ENCODE data around the gene PRR18.
"Not testable (repeated sequence)": the region's sequence is repeated elsewhere in the genome, so short reads cannot be mapped to it uniquely, and the experiment has no call there.

The PRR18 gene

GRCh38 chr6:166308033-166308768 lies at the start of gene PRR18:
PRR18 (minus strand) TSS chr6:166308392; CDS start chr6:166308142, 250 bp downstream.
- Mint-ChIP-seq H3K27me3 (ENCODE audit: low read depth) (peaks cover 54% of the 10 kb centered on the region), H3K4me3 (no peak within 1 kb of the TSS), H3K9me3 (no peaks in the 10 kb centered on the region), H3K4me1 (ENCODE audit: low read depth) (no peaks in the 10 kb centered on the region), H3K27ac (no peak within 1 kb of the TSS), H3K36me3 (ENCODE audit: low read depth) (no peaks in the 10 kb centered on the region)

GRCh38 chr6:166355552-166355951 lies 47.4 kb upstream of the PRR18 start:
- Mint-ChIP-seq H3K27ac (no peak overlapping the region), H3K27me3 (ENCODE audit: low read depth) (peaks cover 69% of the 10 kb centered on the region), H3K4me1 (ENCODE audit: low read depth) (peaks cover 6% of the 10 kb centered on the region)

GRCh38 chr6:166354965-166355364 lies 46.8 kb upstream of the PRR18 start:
- H3K4me1 Mint-ChIP-seq (ENCODE audit: low read depth), result peaks cover 6% of the 10 kb centered on the region
- peaks cover 6% of the 10 kb centered on the region for H3K9me3 Mint-ChIP-seq
- H3K4me3 Mint-ChIP-seq, result no peak overlapping the region
- no peaks in the 10 kb centered on the region for H3K36me3 Mint-ChIP-seq (ENCODE audit: low read depth)
- H3K27me3 Mint-ChIP-seq (ENCODE audit: low read depth), result peaks cover 68% of the 10 kb centered on the region
- no peak overlapping the region for H3K27ac Mint-ChIP-seq

More at GRCh38 chr6:166355552-166355951, 47.4 kb upstream of the PRR18 start:
- peaks cover 6% of the 10 kb centered on the region for H3K9me3 Mint-ChIP-seq
- H3K4me3 Mint-ChIP-seq, result no peak overlapping the region
- H3K36me3 Mint-ChIP-seq (ENCODE audit: low read depth), result no peaks in the 10 kb centered on the region

- Mint-ChIP-seq H3K4me1 (ENCODE audit: low read depth) (peaks cover 6% of the 10 kb centered on the region), H3K27ac (no peak overlapping the region), H3K36me3 (ENCODE audit: low read depth) (no peaks in the 10 kb centered on the region), H3K27me3 (ENCODE audit: low read depth) (peaks cover 68% of the 10 kb centered on the region), H3K9me3 (peaks cover 6% of the 10 kb centered on the region), H3K4me3 (no peak overlapping the region)
These were observed 46.0 kb upstream of the PRR18 start for GRCh38 chr6:166354143-166354542.

- Mint-ChIP-seq H3K27me3 (ENCODE audit: low read depth) (peaks cover 65% of the 10 kb centered on the region), H3K4me3 (no peak overlapping the region), H3K9me3 (peaks cover 6% of the 10 kb centered on the region), H3K36me3 (ENCODE audit: low read depth) (no peaks in the 10 kb centered on the region), H3K27ac (no peak overlapping the region), H3K4me1 (ENCODE audit: low read depth) (peaks cover 6% of the 10 kb centered on the region)
These were observed 45.3 kb upstream of the PRR18 start for GRCh38 chr6:166353507-166353906.

- Mint-ChIP-seq H3K9me3 (peaks cover 6% of the 10 kb centered on the region), H3K4me3 (no peak overlapping the region), H3K36me3 (ENCODE audit: low read depth) (no peaks in the 10 kb centered on the region), H3K4me1 (ENCODE audit: low read depth) (peaks cover 6% of the 10 kb centered on the region), H3K27me3 (ENCODE audit: low read depth) (peaks cover 59% of the 10 kb centered on the region), H3K27ac (no peak overlapping the region)
These were observed 44.7 kb upstream of the PRR18 start for GRCh38 chr6:166352923-166353322.

GRCh38 chr6:166351715-166352285 lies 43.6 kb upstream of the PRR18 start:
- Mint-ChIP-seq H3K27ac (no peak overlapping the region), H3K4me1 (ENCODE audit: low read depth) (peaks cover 6% of the 10 kb centered on the region), H3K27me3 (ENCODE audit: low read depth) (peaks cover 59% of the 10 kb centered on the region), H3K36me3 (ENCODE audit: low read depth) (no peaks in the 10 kb centered on the region), H3K9me3 (peaks cover 6% of the 10 kb centered on the region), H3K4me3 (no peak overlapping the region)

GRCh38 chr6:166348305-166348949 lies 40.2 kb upstream of the PRR18 start:
- H3K4me1 Mint-ChIP-seq (ENCODE audit: low read depth), result peaks cover 7% of the 10 kb centered on the region
- H3K36me3 Mint-ChIP-seq (ENCODE audit: low read depth), result no peaks in the 10 kb centered on the region
- peaks cover 6% of the 10 kb centered on the region for H3K9me3 Mint-ChIP-seq
- H3K27ac Mint-ChIP-seq, result no peak overlapping the region
- H3K27me3 Mint-ChIP-seq (ENCODE audit: low read depth), result peaks cover 36% of the 10 kb centered on the region
- H3K4me3 Mint-ChIP-seq, result no peak overlapping the region

- Mint-ChIP-seq H3K27me3 (ENCODE audit: low read depth) (peaks cover 25% of the 10 kb centered on the region), H3K27ac (no peak overlapping the region), H3K4me1 (ENCODE audit: low read depth) (peaks cover 8% of the 10 kb centered on the region), H3K36me3 (ENCODE audit: low read depth) (no peaks in the 10 kb centered on the region), H3K4me3 (no peak overlapping the region), H3K9me3 (peaks cover 6% of the 10 kb centered on the region)
These were observed 38.8 kb upstream of the PRR18 start for GRCh38 chr6:166346965-166347364.

- Mint-ChIP-seq H3K27me3 (ENCODE audit: low read depth) (peaks cover 20% of the 10 kb centered on the region), H3K9me3 (peaks cover 1% of the 10 kb centered on the region), H3K27ac (no peak overlapping the region), H3K4me1 (ENCODE audit: low read depth) (peaks cover 7% of the 10 kb centered on the region), H3K36me3 (ENCODE audit: low read depth) (peaks cover 3% of the 10 kb centered on the region), H3K4me3 (no peak overlapping the region)
These were observed 38.3 kb upstream of the PRR18 start for GRCh38 chr6:166346449-166346848.

GRCh38 chr6:166345672-166346071 lies 37.5 kb upstream of the PRR18 start:
- not testable (repeated sequence) for H3K36me3 Mint-ChIP-seq (ENCODE audit: low read depth); H3K27ac Mint-ChIP-seq; H3K4me3 Mint-ChIP-seq; H3K9me3 Mint-ChIP-seq; H3K4me1 Mint-ChIP-seq (ENCODE audit: low read depth)
- peaks cover 14% of the 10 kb centered on the region for H3K27me3 Mint-ChIP-seq (ENCODE audit: low read depth)

- not testable (repeated sequence) for H3K4me3 Mint-ChIP-seq; H3K36me3 Mint-ChIP-seq (ENCODE audit: low read depth); H3K27ac Mint-ChIP-seq; H3K27me3 Mint-ChIP-seq (ENCODE audit: low read depth); H3K4me1 Mint-ChIP-seq (ENCODE audit: low read depth); H3K9me3 Mint-ChIP-seq
These were observed 36.7 kb upstream of the PRR18 start for GRCh38 chr6:166344921-166345320.

- Mint-ChIP-seq H3K9me3 (no peaks in the 10 kb centered on the region), H3K4me1 (ENCODE audit: low read depth) (peaks cover 8% of the 10 kb centered on the region), H3K27ac (no peak overlapping the region), H3K36me3 (ENCODE audit: low read depth) (peaks cover 3% of the 10 kb centered on the region), H3K4me3 (no peak overlapping the region), H3K27me3 (ENCODE audit: low read depth) (peaks cover 3% of the 10 kb centered on the region)
These were observed 36.0 kb upstream of the PRR18 start for GRCh38 chr6:166344240-166344639.

GRCh38 chr6:166343150-166343487 lies 34.9 kb upstream of the PRR18 start:
- Mint-ChIP-seq H3K36me3 (ENCODE audit: low read depth) (peaks cover 6% of the 10 kb centered on the region), H3K4me3 (peak overlapping the region; percentile 38), H3K27me3 (ENCODE audit: low read depth) (no peaks in the 10 kb centered on the region), H3K27ac (peak overlapping the region; percentile 41), H3K4me1 (ENCODE audit: low read depth) (peaks cover 8% of the 10 kb centered on the region), H3K9me3 (no peaks in the 10 kb centered on the region)
